GM15510 (cell line): ENCODE data around the gene CHAF1A.

ENCODE experiments used
- POLR2A ChIP-seq: IDR thresholded peaks from 3 replicates; pipeline ENCODE4 v1.6.1; 2011; ENCODE audit warnings: borderline replicate concordance; ENCODE audit not compliant: insufficient read length; ENCODE audit errors: extremely low read depth

CHAF1A gene

GRCh38 chr19:4362101-4362828 lies 40.2 kb upstream of the CHAF1A start:
- no peak for TF ChIP-seq POLR2A

GRCh38 chr19:4362831-4363545 lies 39.5 kb upstream of the CHAF1A start:
- no peak for TF ChIP-seq POLR2A

GRCh38 chr19:4363571-4364304 lies 38.7 kb upstream of the CHAF1A start:
- peak; percentile 14 for TF ChIP-seq POLR2A

GRCh38 chr19:4365341-4365740 lies 37.1 kb upstream of the CHAF1A start:
- TF ChIP-seq POLR2A = no peak

GRCh38 chr19:4365791-4366665 lies 36.4 kb upstream of the CHAF1A start:
- TF ChIP-seq POLR2A = no peak

- no peak for TF ChIP-seq POLR2A
Observed at GRCh38 chr19:4366666-4367335, 35.6 kb upstream of the CHAF1A start.

- TF ChIP-seq POLR2A = no peak
Observed at GRCh38 chr19:4367336-4367723, 35.1 kb upstream of the CHAF1A start.

GRCh38 chr19:4367781-4368127 lies 34.7 kb upstream of the CHAF1A start:
- no peak for TF ChIP-seq POLR2A

GRCh38 chr19:4368128-4368820 lies 34.2 kb upstream of the CHAF1A start:
- TF ChIP-seq POLR2A = no peak

GRCh38 chr19:4369109-4369887 lies 33.1 kb upstream of the CHAF1A start:
- peak; percentile 44 for TF ChIP-seq POLR2A

- no peak for TF ChIP-seq POLR2A
Observed at GRCh38 chr19:4369888-4370260, 32.6 kb upstream of the CHAF1A start.

GRCh38 chr19:4370418-4371041 lies 31.9 kb upstream of the CHAF1A start:
- no peak for TF ChIP-seq POLR2A

GRCh38 chr19:4371247-4372164 lies 30.9 kb upstream of the CHAF1A start:
- no peak for TF ChIP-seq POLR2A
